ENCODE results near the gene ZNF557.
A peak's percentile ranks its signal among the peaks of the same experiment; 100 is the strongest.

The ZNF557 gene

DNA sequence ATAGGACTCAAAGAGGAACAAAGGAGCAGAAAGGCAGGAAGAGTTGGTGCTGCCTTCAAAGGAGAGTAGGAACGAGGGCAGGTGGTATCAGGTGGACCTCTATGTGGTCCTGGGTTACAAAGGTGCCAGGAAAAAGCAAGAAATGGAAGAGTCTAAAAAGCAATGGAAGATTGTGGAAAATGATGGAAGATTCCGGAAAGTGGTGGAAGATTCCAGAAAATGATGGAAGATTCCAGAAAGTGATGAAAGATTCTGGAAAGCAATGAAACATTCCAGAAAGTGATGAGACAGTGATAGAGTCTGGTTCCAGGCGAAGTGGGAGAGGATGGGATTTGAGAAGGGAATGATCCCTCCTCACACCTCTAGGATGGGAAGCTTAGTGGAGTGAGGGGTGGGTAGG is 55.3 kb downstream of the ZNF557 start:
- no peak overlapping the region for H3K4me2 ChIP-seq (ENCODE audit: low read length)
- H3K27me3 ChIP-seq (ENCODE audit: insufficient read depth, low read length): no peaks in the 10 kb centered on the region
- H3K4me3 ChIP-seq (ENCODE audit: low read depth, low read length): no peak overlapping the region
- no peak overlapping the region for H2AFZ ChIP-seq (ENCODE audit: insufficient read depth, low read length, poor library complexity)
- no peaks in the 10 kb centered on the region for H3K4me1 ChIP-seq (ENCODE audit: control insufficient read depth in 1 of 2, insufficient read depth in 2 of 2, low read length in 2 of 2)
- no peak overlapping the region for H3K14ac ChIP-seq (ENCODE audit: low read length)
- peaks cover 10% of the 10 kb centered on the region for H3K9me3 ChIP-seq (ENCODE audit: insufficient read depth, low read depth, low read length)
- WGBS (ENCODE audit: extremely low coverage, insufficient coverage, insufficient read length): no CpG with 5 or more reads among the region's 3 CpGs
- no peak overlapping the region for H3K9ac ChIP-seq (ENCODE audit: low read length)
- no peak overlapping the region for H2BK5ac ChIP-seq (ENCODE audit: low read depth, low read length, poor library complexity)
- no peak overlapping the region for H3K4ac ChIP-seq (ENCODE audit: low read depth, low read length)
- no peaks in the 10 kb centered on the region for H3K79me2 ChIP-seq (ENCODE audit: control insufficient read depth, insufficient read depth, low read length, poor library complexity)
- H2AK5ac ChIP-seq (ENCODE audit: low read length): no peak overlapping the region
- no peak overlapping the region for H2BK12ac ChIP-seq (ENCODE audit: low read length)
- H4K8ac ChIP-seq (ENCODE audit: low read depth, low read length): no peak overlapping the region
- H3K36me3 ChIP-seq (ENCODE audit: control insufficient read depth in 1 of 2, insufficient read depth in 2 of 2, low read length in 2 of 2): peaks cover 11 to 15% of the 10 kb centered on the region in 2 experiments
- H3K27ac ChIP-seq (ENCODE audit: low read depth, low read length): no peak overlapping the region
- no peak for DNase-seq
- H3K79me1 ChIP-seq (ENCODE audit: low read length): no peaks in the 10 kb centered on the region
- H3K18ac ChIP-seq (ENCODE audit: low read length): no peak overlapping the region
- H3K23ac ChIP-seq (ENCODE audit: low read length): no peak overlapping the region
- no peak overlapping the region for H4K12ac ChIP-seq (ENCODE audit: low read depth, low read length)
- no peak overlapping the region for H2BK120ac ChIP-seq (ENCODE audit: insufficient read depth, low read length, poor library complexity)
- no peak overlapping the region for H4K91ac ChIP-seq (ENCODE audit: low read depth, low read length)

DNA sequence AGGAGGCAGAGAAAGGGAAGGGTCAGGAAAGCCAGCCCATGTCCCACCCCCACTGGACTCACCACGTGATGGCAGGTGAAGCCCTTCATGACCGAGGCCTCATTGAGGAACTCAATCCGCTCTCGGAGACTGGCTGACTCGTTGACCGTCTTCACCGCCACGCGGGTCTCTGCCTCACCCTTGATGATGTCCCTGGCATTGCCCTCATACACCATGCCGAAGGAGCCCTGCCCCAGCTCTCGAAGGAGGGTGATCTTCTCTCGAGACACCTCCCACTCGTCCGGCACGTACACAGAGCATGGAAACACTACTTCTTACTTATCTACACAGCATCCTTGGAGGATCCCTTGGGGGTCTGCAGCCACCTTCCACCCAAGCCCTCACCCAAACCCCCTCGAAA is 55.7 kb downstream of the ZNF557 start:
- no peak for DNase-seq
- Histone ChIP-seq H3K23ac (ENCODE audit: low read length) (no peak overlapping the region), H4K91ac (ENCODE audit: low read depth, low read length) (no peak overlapping the region), H3K14ac (ENCODE audit: low read length) (no peak overlapping the region), H3K4me1 (ENCODE audit: control insufficient read depth in 1 of 2, insufficient read depth in 2 of 2, low read length in 2 of 2) (no peaks in the 10 kb centered on the region), H3K9ac (ENCODE audit: low read length) (no peak overlapping the region), H3K9me3 (ENCODE audit: insufficient read depth, low read depth, low read length) (peaks cover 11% of the 10 kb centered on the region), H3K36me3 (ENCODE audit: control insufficient read depth in 1 of 2, insufficient read depth in 2 of 2, low read length in 2 of 2) (peaks cover 11 to 15% of the 10 kb centered on the region in 2 experiments), H2AK5ac (ENCODE audit: low read length) (no peak overlapping the region), H3K4me2 (ENCODE audit: low read length) (no peak overlapping the region), H3K79me2 (ENCODE audit: control insufficient read depth, insufficient read depth, low read length, poor library complexity) (no peaks in the 10 kb centered on the region), H2BK120ac (ENCODE audit: insufficient read depth, low read length, poor library complexity) (no peak overlapping the region), H2BK12ac (ENCODE audit: low read length) (no peak overlapping the region), H2AFZ (ENCODE audit: insufficient read depth, low read length, poor library complexity) (no peak overlapping the region), H3K79me1 (ENCODE audit: low read length) (no peaks in the 10 kb centered on the region), H3K18ac (ENCODE audit: low read length) (no peak overlapping the region), H3K4me3 (ENCODE audit: low read depth, low read length) (no peak overlapping the region), H3K4ac (ENCODE audit: low read depth, low read length) (no peak overlapping the region), H3K27ac (ENCODE audit: low read depth, low read length) (no peak overlapping the region), H4K8ac (ENCODE audit: low read depth, low read length) (no peak overlapping the region), H2BK5ac (ENCODE audit: low read depth, low read length, poor library complexity) (no peak overlapping the region), H3K27me3 (ENCODE audit: insufficient read depth, low read length) (no peaks in the 10 kb centered on the region), H4K12ac (ENCODE audit: low read depth, low read length) (no peak overlapping the region)
- no CpG with 5 or more reads among the region's 16 CpGs for WGBS (ENCODE audit: extremely low coverage, insufficient coverage, insufficient read length)

DNA sequence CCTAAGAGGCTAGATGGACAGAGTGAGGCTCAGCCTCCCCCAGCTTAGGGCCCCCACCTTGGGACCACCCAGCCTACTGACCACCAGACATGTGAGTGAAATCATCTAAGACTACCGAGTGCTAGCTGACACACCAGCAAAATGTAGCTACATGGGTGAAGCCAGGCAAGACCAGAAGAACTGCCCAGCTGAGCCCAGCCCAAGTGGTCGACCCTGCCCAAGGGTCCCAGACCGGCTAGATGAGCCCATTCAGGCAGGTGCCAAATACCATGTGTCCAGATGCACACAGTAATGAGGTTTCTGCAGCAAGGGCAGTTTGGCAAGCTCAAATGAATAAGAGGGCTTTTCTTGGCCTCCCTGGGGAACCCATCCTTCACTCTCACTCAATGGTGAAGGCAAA is 56.6 kb downstream of the ZNF557 start:
- Histone ChIP-seq H3K4ac (ENCODE audit: low read depth, low read length) (no peak overlapping the region), H3K18ac (ENCODE audit: low read length) (no peak overlapping the region), H3K27ac (ENCODE audit: low read depth, low read length) (no peak overlapping the region), H4K91ac (ENCODE audit: low read depth, low read length) (no peak overlapping the region), H3K79me2 (ENCODE audit: control insufficient read depth, insufficient read depth, low read length, poor library complexity) (no peaks in the 10 kb centered on the region), H2AFZ (ENCODE audit: insufficient read depth, low read length, poor library complexity) (no peak overlapping the region), H3K79me1 (ENCODE audit: low read length) (no peaks in the 10 kb centered on the region), H3K9ac (ENCODE audit: low read length) (no peak overlapping the region), H3K27me3 (ENCODE audit: insufficient read depth, low read length) (no peaks in the 10 kb centered on the region), H2BK12ac (ENCODE audit: low read length) (no peak overlapping the region), H3K4me1 (ENCODE audit: control insufficient read depth in 1 of 2, insufficient read depth in 2 of 2, low read length in 2 of 2) (no peaks in the 10 kb centered on the region), H3K23ac (ENCODE audit: low read length) (no peak overlapping the region), H2BK120ac (ENCODE audit: insufficient read depth, low read length, poor library complexity) (no peak overlapping the region), H3K4me2 (ENCODE audit: low read length) (no peak overlapping the region), H4K12ac (ENCODE audit: low read depth, low read length) (no peak overlapping the region), H2AK5ac (ENCODE audit: low read length) (no peak overlapping the region), H2BK5ac (ENCODE audit: low read depth, low read length, poor library complexity) (no peak overlapping the region), H3K9me3 (ENCODE audit: insufficient read depth, low read depth, low read length) (peaks cover 12% of the 10 kb centered on the region), H4K8ac (ENCODE audit: low read depth, low read length) (no peak overlapping the region), H3K14ac (ENCODE audit: low read length) (no peak overlapping the region), H3K36me3 (ENCODE audit: control insufficient read depth in 1 of 2, insufficient read depth in 2 of 2, low read length in 2 of 2) (peaks cover 11 to 14% of the 10 kb centered on the region in 2 experiments), H3K4me3 (ENCODE audit: low read depth, low read length) (peak overlapping the region; percentile 48)
- WGBS (ENCODE audit: extremely low coverage, insufficient coverage, insufficient read length): no CpG with 5 or more reads among the region's 3 CpGs
- DNase-seq: no peak

DNA sequence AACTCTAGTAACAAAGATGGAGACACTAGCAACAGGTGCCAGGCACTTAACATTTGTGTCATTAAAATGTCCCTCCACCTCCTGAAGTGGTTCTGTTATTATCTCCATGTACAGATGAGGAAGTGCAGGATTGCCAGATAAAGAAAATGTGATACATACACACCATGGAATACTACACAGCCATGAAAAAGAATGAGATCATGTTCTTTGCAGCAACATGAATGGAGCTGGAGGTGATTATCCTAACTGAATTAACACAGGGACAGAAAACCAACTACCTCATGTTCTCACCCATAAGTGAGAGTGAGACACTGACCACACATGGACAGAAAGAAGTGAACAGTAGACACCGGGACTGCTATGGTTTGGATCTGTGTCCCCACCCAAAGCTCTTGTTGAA is 60.5 kb downstream of the ZNF557 start:
- H3K4me2 ChIP-seq (ENCODE audit: low read length): no peak overlapping the region
- H2AFZ ChIP-seq (ENCODE audit: insufficient read depth, low read length, poor library complexity): no peak overlapping the region
- peaks cover 11% of the 10 kb centered on the region for H3K9me3 ChIP-seq (ENCODE audit: insufficient read depth, low read depth, low read length)
- no peak overlapping the region for H3K9ac ChIP-seq (ENCODE audit: low read length)
- no peak overlapping the region for H3K23ac ChIP-seq (ENCODE audit: low read length)
- H3K27me3 ChIP-seq (ENCODE audit: insufficient read depth, low read length): no peaks in the 10 kb centered on the region
- no peaks in the 10 kb centered on the region for H3K79me2 ChIP-seq (ENCODE audit: control insufficient read depth, insufficient read depth, low read length, poor library complexity)
- H3K18ac ChIP-seq (ENCODE audit: low read length): no peak overlapping the region
- DNase-seq: no peak
- WGBS (ENCODE audit: extremely low coverage, insufficient coverage, insufficient read length): no CpG with 5 or more reads among the region's 1 CpG
- no peak overlapping the region for H3K14ac ChIP-seq (ENCODE audit: low read length)
- no peak overlapping the region for H3K4ac ChIP-seq (ENCODE audit: low read depth, low read length)
- H3K4me3 ChIP-seq (ENCODE audit: low read depth, low read length): no peak overlapping the region
- peaks cover 12 to 14% of the 10 kb centered on the region in 2 experiments for H3K36me3 ChIP-seq (ENCODE audit: control insufficient read depth in 1 of 2, insufficient read depth in 2 of 2, low read length in 2 of 2)
- H2BK120ac ChIP-seq (ENCODE audit: insufficient read depth, low read length, poor library complexity): no peak overlapping the region
- H4K8ac ChIP-seq (ENCODE audit: low read depth, low read length): no peak overlapping the region
- H4K12ac ChIP-seq (ENCODE audit: low read depth, low read length): no peak overlapping the region
- H3K27ac ChIP-seq (ENCODE audit: low read depth, low read length): no peak overlapping the region
- no peak overlapping the region for H2AK5ac ChIP-seq (ENCODE audit: low read length)
- H2BK12ac ChIP-seq (ENCODE audit: low read length): no peak overlapping the region
- H2BK5ac ChIP-seq (ENCODE audit: low read depth, low read length, poor library complexity): no peak overlapping the region
- H4K91ac ChIP-seq (ENCODE audit: low read depth, low read length): no peak overlapping the region
- no peaks in the 10 kb centered on the region for H3K4me1 ChIP-seq (ENCODE audit: control insufficient read depth in 1 of 2, insufficient read depth in 2 of 2, low read length in 2 of 2)
- no peaks in the 10 kb centered on the region for H3K79me1 ChIP-seq (ENCODE audit: low read length)
